ENCODE measurements around the gene GJA4.
"Not testable (repeated sequence)": the region's sequence is repeated elsewhere in the genome, so short reads cannot be mapped to it uniquely, and the experiment has no call there.

Gene GJA4

DNA sequence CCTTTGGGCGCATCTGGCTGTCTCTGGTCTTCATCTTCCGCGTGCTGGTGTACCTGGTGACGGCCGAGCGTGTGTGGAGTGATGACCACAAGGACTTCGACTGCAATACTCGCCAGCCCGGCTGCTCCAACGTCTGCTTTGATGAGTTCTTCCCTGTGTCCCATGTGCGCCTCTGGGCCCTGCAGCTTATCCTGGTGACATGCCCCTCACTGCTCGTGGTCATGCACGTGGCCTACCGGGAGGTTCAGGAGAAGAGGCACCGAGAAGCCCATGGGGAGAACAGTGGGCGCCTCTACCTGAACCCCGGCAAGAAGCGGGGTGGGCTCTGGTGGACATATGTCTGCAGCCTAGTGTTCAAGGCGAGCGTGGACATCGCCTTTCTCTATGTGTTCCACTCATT lies 35.4 kb upstream of the GJA4 start:
- no peak for DNase-seq (ENCODE audit: low read depth in 1 of 2, low spot score in 1 of 2)
- TF ChIP-seq JUND (IDR thresholded peaks at IDR 0.05; ENCODE audit: low read depth) = no peak
- in situ Hi-C loops (cut with HindIII; ENCODE audit: low pct_unique_long_range_greater_than_20kb, low sequenced_read_pairs) = no loop called here

- TF ChIP-seq JUND (IDR thresholded peaks at IDR 0.05; ENCODE audit: low read depth) = no peak
- DNase-seq (ENCODE audit: low read depth in 1 of 2, low spot score in 1 of 2) = no peak
- in situ Hi-C loops (cut with HindIII; ENCODE audit: low pct_unique_long_range_greater_than_20kb, low sequenced_read_pairs) = no loop called here
These were observed 34.0 kb upstream of the GJA4 start for GRCh38 chr1:34758751-34759150.

GRCh38 chr1:34759503-34760357 lies 33.1 kb upstream of the GJA4 start, which contains the start of gene GJB4:
Gene GJB4 (plus strand): TSS chr1:34759740. CDS start chr1:34761255, 1,515 bp downstream.
- in situ Hi-C loops (cut with HindIII; ENCODE audit: low pct_unique_long_range_greater_than_20kb, low sequenced_read_pairs) = no loop called here
- TF ChIP-seq JUND (IDR thresholded peaks at IDR 0.05; ENCODE audit: low read depth) = no peak
- DNase-seq (ENCODE audit: low read depth in 1 of 2, low spot score in 1 of 2) = no peak

DNA sequence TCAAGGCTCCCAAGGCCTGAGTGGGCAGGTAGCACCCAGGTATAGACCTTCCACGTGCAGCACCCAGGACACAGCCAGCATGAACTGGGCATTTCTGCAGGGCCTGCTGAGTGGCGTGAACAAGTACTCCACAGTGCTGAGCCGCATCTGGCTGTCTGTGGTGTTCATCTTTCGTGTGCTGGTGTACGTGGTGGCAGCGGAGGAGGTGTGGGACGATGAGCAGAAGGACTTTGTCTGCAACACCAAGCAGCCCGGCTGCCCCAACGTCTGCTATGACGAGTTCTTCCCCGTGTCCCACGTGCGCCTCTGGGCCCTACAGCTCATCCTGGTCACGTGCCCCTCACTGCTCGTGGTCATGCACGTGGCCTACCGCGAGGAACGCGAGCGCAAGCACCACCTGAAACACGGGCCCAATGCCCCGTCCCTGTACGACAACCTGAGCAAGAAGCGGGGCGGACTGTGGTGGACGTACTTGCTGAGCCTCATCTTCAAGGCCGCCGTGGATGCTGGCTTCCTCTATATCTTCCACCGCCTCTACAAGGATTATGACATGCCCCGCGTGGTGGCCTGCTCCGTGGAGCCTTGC lies 31.5 kb upstream of the GJA4 start:
- DNase-seq (ENCODE audit: low read depth in 1 of 2, low spot score in 1 of 2) = no peak
- in situ Hi-C loops (cut with HindIII; ENCODE audit: low pct_unique_long_range_greater_than_20kb, low sequenced_read_pairs) = no loop called here
- TF ChIP-seq JUND (IDR thresholded peaks at IDR 0.05; ENCODE audit: low read depth) = no peak

GRCh38 chr1:34761776-34762307 lies 31.0 kb upstream of the GJA4 start:
- no peak for TF ChIP-seq JUND (IDR thresholded peaks at IDR 0.05; ENCODE audit: low read depth)
- in situ Hi-C loops (cut with HindIII; ENCODE audit: low pct_unique_long_range_greater_than_20kb, low sequenced_read_pairs) = no loop called here
- no peak for DNase-seq (ENCODE audit: low read depth in 1 of 2, low spot score in 1 of 2)

DNA sequence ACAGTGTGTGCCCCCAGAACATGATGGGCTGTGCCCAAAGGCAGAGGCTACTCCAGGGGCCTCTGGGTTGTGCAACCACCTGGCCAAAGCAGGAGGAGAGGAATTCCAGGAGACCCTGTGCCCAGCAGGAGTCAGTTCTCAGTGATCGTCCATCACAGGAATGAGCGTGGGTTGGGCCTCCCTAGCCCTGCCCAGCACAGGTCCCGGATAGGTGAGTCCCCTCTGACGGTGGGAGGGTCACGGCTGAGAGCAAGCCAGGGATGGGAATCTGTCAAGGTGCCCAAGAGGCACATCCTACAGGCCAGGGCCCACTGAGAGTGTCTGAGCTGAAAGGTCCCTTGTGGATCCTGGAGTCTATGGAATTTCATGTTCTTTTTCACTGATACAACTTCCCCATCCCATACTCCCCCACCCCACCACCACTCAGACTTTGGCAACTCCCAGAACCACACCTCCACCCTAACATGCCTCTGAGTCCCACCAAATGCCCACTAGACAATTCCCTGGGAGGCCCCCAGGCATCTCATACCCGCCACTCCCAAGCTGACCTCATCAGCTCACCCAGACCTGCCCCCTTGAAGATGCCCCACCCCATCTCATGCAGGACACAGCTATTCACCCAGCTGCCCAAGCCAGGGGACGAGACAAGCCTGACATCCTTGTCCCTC lies 30.2 kb upstream of the GJA4 start:
- no peak for DNase-seq (ENCODE audit: low read depth in 1 of 2, low spot score in 1 of 2)
- TF ChIP-seq JUND (IDR thresholded peaks at IDR 0.05; ENCODE audit: low read depth) = no peak
- in situ Hi-C loops (cut with HindIII; ENCODE audit: low pct_unique_long_range_greater_than_20kb, low sequenced_read_pairs) = no loop called here

- DNase-seq (ENCODE audit: low read depth in 1 of 2, low spot score in 1 of 2) = no peak
- in situ Hi-C loops (cut with HindIII; ENCODE audit: low pct_unique_long_range_greater_than_20kb, low sequenced_read_pairs) = no loop called here
- TF ChIP-seq JUND (IDR thresholded peaks at IDR 0.05; ENCODE audit: low read depth) = no peak
These were observed 29.5 kb upstream of the GJA4 start for GRCh38 chr1:34763142-34763781.

DNA sequence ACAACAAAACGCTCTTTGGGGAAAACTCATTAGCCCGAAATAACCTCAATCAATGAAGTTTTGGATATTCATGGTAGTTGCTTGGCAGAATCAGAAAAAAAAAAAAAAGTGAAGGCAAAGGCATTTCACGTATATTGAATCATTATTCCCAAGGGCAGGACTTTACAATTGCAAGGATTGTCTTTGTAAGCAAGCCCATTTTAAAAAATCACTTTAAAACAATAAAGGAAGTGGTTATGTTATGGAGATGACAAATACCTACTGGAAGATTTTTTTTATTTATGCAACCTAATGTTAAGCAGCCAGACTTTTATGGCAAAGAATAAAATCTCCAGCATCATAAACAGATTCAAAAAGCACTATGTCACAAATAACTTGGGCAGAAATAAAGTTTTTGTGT lies 23.9 kb upstream of the GJA4 start:
- DNase-seq (ENCODE audit: low read depth in 1 of 2, low spot score in 1 of 2) = no peak
- in situ Hi-C loops (cut with HindIII; ENCODE audit: low pct_unique_long_range_greater_than_20kb, low sequenced_read_pairs) = no loop called here
- TF ChIP-seq JUND (IDR thresholded peaks at IDR 0.05; ENCODE audit: low read depth) = no peak

GRCh38 chr1:34770891-34771504 lies 21.8 kb upstream of the GJA4 start:
- no peak for TF ChIP-seq JUND (IDR thresholded peaks at IDR 0.05; ENCODE audit: low read depth)
- DNase-seq (ENCODE audit: low read depth in 1 of 2, low spot score in 1 of 2) = no peak
- in situ Hi-C loops (cut with HindIII; ENCODE audit: low pct_unique_long_range_greater_than_20kb, low sequenced_read_pairs) = no loop called here

DNA sequence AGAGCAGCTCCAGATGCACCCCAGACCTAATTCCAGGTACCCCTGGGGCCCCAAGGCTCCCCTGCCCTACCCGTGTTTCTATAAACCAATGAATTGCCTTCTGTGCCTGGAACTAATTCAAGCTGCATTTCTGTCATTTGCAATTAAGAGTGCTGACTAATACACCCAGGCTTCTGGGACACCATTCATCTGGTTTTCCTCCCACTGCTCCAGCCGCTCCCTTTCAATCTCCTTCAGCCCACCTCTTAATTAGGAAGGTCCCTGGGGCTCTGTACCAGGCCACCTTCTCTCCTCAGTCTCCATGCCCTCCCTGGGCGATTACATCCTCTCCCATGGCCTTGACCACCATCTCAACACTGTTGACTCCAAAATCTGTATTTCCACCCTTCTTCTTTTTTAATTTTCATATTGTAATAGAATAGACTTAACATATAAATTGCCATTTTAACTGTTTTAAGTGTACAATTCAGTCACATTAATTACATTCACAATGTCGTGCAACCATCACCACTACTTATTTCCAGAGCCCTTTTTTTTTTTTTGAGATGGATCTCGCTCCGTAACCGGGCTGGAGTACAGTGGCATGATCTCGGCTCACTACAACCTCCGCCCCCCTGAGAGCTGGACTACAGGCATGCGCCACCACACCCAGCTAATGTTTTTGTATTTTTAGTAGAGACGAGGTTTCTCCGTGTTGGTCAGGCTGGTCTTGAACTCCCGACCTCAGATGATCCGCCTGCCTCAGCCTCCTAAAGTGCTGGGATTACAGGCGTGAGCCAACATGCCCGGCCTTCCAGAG lies 21.0 kb upstream of the GJA4 start:
- DNase-seq (ENCODE audit: low read depth in 1 of 2, low spot score in 1 of 2) = no peak
- TF ChIP-seq JUND (IDR thresholded peaks at IDR 0.05; ENCODE audit: low read depth) = no peak
- in situ Hi-C loops (cut with HindIII; ENCODE audit: low pct_unique_long_range_greater_than_20kb, low sequenced_read_pairs) = no loop called here

- in situ Hi-C loops (cut with HindIII; ENCODE audit: low pct_unique_long_range_greater_than_20kb, low sequenced_read_pairs); DNase-seq (ENCODE audit: low read depth in 1 of 2, low spot score in 1 of 2): not testable (repeated sequence)
These were observed 19.7 kb upstream of the GJA4 start for GRCh38 chr1:34773114-34773513.

Measured in T47D (cell line).